ENCODE data around the gene DIPK1B.
A peak's percentile ranks its signal among the peaks of the same experiment; 100 is the strongest.

DIPK1B gene

DNA sequence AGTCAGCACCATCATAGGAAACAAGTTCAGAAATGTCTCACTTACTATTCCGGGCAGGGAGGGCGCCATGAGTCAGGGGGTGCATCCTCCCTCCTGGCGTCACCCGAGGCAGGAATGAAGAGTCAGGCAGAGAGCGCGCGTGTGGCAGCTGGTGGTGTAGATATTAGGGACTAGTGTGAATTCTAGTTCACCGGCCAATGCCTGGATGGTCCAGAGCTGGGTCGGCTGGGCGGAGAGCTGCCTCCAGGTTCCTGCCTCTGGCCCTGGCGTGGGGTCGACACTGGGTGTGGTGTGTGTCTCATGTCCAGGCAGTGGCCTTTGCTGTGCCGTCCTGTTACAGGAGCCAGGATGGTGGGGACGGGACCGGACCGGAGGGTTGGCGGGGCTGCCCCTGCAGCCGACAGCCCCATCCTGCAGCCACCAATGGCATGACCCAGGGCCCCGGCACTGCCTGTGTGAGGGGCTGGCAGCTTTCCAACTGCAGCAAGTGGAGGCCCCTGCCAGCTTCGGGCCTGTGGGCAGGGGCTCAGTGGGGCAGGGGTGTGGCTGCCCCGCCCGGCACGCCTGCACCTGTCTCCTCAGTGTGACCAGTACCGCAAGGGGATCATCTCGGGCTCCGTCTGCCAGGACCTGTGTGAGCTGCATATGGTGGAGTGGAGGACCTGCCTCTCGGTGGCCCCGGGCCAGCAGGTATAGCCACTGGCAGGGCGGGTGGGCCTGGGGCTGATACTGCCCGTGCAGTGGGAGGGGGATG is 9.1 kb downstream of the DIPK1B start:
- DNase-seq: no peak

DNA sequence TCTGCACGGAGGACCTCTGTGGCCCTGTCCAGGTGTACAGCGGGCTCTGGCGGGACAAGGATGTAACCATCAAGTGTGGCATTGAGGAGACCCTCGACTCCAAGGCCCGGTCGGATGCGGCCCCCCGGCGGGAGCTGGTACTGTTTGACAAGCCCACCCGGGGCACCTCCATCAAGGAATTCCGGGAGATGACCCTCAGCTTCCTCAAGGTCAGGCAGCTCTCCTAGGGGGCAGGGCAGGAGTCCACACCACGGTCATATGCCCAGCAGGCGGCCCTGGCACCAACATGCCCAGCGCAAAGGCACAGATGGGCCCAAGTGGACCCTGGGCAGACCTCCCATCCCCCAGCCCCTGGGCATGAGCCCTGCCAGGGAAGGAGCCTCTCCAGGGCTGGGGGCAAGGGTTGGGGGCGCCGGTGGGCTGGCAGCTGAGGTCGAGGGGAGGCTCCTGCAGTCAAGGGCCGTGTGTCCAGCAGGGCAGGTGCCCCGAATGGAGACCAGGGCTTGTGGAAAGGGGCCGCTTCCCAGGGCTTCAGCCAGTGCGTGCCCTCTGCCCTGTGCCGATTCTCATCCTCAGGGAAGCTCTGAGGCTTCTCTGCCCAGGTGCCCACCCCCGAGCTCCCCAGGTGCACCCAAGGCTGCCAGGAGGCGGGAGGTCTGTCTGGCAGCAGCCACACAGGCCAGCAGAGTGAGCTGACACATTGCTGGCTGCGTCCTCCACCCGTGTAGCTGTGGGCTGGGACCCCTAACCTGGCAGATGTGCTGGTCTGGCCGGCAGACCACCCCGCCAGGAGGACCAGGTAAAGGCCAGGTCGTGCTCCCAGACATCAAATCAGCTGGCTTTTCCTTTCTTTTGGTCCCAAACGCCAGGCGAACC is 10.0 kb downstream of the DIPK1B start:
- no peak for DNase-seq

DNA sequence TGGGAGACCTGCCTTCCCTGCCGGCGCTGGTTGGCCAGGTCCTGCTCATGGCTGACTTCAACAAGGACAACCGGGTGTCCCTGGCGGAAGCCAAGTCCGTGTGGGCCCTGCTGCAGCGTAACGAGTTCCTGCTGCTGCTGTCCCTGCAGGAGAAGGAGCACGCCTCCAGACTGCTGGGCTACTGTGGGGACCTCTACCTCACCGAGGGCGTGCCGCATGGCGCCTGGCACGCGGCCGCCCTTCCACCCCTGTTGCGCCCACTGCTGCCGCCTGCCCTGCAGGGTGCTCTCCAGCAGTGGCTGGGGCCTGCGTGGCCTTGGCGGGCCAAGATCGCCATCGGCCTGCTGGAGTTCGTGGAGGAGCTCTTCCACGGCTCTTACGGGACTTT is 10.6 kb downstream of the DIPK1B start:
- no peak for DNase-seq

DNA sequence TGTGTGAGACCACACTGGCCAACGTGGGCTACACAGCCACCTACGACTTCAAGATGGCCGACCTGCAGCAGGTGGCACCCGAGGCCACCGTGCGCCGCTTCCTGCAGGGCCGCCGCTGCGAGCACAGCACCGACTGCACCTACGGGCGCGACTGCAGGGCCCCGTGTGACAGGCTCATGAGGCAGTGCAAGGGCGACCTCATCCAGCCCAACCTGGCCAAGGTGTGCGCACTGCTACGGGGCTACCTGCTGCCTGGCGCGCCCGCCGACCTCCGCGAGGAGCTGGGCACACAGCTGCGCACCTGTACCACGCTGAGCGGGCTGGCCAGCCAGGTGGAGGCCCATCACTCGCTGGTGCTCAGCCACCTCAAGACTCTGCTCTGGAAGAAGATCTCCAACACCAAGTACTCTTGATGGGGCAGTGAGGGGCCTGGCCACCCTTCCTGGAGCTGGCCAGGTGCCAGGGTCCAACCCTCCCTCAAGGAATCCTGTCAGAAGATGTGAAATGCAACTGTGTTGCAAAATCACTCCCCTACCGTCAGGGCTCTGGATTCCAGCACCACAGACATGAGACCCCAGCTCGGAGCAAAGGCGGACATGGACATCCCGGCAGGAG is 11.1 kb downstream of the DIPK1B start:
- DNase-seq: no peak

DNA sequence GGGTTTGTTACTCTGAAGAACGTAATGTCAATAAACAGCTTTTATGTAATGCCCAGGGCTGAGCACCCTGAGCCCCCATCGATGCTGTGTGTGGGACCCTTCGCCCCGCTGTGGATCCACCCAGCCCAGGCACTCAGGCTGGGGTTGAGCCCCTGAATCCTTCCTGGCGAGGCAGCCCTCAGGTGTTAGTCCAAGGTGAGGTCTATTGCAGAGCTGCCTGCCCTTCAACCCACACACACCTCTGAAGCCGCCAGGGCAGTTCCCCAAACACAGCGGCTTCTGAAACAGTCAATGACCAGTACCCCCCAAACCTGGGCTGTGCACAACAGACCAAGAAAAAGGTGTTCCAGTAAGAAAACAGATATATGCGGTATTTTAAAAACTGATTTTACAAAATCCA is 11.6 kb downstream of the DIPK1B start:
- DNase-seq: no peak

DNA sequence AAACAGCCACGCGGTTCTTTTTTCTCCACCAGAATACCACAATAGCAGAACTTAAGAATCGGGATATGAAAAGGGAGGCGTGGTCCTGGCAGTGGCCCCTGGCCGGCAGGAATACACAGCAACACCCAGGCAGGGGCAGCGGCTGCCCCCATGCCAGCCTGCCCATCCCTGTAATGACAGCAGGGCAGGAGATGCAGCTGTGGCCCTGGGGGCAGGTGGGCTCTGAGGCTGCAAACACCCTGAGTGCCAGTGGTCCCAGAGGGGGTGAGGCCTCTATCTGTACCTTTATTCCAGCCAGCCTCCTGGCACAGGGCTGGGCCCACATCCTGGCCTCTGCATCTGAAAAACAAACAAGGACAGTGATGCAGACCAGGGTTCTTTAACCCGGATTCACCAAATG is 12.4 kb downstream of the DIPK1B start:
- no peak for DNase-seq

DNA sequence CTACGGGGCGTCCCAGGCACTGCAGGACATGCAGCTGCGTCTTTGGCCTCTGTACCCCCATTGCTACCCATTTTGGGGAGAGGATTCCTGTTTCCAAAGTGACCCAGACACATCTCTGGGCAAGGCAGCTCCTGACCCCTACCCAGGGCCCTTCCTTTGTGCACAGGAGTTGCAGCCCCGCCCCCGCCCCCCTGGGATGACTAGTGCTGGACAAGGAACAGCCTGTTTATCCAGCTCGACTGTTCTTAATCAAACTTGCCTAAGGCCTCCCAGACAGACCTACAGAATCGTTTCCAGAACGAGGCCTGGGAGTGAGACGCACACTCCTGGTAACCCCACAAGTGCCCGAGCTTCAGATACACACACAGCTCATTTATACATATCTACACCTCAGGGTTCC is 13.2 kb downstream of the DIPK1B start:
- DNase-seq: no peak

DNA sequence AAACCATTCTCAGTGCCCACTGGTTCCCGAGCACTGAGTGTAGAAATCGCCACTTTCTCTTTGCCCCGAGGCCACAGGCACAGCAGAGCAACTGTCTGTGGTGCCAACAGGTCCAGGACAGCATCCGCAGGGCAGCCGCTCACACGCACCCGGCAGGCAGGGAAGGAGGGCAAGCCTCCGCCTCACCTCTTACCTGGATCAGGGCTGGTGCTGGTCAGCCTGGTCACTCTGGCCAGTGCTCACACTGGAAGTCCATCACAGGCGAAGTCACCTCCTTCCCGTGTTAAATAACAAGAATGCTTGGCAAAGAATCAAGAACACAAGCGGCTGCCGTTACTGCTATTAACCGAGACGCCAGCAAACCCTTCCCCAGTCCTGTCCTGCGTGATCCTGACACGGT is 13.7 kb downstream of the DIPK1B start:
- DNase-seq: no peak

DNA sequence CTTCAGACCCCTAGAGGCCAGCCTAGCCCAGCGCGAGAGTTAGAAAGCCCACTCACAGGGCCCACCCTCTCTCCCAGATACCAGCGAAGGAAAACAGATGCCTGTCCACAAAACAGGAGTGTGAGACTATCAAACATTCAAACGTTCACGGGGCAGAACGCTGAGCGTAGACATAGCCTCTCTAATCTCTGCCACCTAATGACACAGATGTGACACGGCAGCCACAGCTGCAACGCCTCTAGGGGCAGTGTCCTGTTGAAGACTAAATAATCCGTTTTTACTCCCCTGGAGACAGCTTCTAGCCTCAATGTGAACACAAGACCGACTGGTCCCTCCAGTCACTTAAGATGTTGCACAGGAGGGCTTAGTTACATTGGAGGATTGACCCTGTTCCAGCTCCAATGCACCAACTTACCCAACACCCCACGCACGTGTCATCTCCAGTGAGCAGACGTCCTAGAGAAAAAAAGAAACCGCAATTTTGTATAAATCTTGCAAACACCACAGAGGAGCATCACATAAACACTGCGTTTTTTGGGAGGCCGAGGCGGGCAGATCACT is 14.3 kb downstream of the DIPK1B start:
- peak in 1 of 2 donors; percentile 49 for DNase-seq

DNA sequence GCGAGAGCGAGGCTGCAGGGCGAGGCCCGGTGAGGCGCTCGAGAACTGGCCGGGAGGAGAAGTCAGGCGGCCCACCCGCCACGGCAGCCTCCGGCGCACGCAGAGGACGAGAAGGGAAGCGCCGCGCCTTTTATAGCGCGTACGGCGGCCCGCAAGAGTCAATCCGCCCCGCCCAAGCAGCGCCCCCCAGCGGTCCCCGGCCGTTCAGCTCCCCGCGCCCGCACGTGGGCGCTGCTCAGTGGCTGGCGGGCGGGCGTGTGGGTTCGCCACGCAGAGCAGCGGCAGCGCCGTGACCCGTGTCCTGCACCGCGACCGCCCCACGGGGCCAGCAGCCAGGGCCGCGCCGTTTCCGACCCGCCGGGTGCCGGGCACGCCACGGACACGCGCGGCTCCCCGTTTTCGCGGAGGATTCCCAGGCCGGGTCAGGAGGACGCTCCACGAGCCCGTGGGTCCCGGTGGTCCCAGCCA is 15.7 kb downstream of the DIPK1B start:
- peak; percentile 74 to 95 for DNase-seq

DNA sequence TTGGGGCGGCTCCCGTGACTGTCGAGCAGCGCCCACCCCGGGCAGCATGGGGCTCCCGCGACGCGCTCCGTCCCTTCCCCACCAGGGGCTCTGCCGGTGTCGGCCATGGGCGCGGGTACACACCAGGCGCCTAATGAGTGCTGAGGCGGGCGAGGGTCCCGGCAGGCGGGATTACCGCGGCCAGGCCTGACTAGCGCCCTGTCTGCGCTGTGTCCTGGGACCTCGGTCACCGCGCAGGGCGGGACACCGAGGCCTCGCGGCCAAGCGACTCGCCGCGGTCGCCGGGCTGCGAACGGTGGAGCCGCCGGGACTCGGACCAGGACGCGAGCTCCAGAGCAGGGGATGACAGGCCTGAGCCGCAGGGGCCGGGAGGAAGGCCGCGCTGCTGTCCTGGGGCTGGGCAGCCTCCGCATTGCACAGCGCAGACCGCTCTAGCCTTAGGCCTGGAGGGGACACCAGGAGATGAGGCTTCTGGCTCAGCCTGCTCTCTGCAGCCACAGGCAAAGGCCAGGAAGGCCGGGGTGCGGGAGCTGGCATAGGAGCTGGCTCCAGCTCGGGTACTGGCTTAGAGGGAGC is 16.3 kb downstream of the DIPK1B start:
- no peak for DNase-seq

DNA sequence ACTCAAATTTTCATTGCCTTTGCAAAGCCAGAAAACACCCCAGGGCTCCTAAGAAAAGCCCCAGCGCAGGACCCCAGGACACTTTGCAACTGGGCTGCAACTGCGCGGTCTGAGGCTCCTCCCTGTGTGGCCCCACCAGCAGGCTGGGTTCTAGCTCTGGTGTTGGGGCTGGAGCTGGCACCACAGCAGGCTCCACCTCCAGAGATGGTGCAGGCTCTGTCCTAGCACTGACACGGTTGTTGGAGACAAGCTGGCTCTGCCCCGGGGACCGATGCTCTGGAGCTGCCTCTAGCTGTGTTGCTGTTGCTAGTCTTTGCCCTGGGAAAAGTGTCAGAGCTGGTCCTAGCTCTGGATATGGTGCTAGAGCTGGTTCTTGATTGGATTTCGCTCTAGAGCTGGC is 16.8 kb downstream of the DIPK1B start:
- DNase-seq: no peak

DNA sequence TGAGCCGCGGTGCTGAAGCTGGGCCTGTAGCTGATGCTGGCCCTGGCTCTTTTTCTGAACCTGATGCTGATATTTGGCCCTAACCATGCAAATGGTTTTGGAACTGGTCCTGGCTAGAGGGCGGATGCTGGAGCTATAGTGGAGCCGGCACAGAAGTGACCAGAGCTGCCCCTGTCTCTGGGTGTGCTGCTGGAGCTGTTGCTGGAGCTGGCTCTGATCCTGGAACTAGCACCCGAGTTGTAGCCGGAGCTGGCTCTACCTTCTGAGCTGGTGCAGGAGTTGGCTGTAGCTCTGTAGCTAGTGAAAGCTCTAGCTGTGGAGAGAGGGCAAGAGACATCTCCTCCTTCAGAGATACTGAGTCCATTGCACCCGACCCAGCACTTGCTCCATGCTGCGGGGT is 17.6 kb downstream of the DIPK1B start:
- DNase-seq: no peak

DNA sequence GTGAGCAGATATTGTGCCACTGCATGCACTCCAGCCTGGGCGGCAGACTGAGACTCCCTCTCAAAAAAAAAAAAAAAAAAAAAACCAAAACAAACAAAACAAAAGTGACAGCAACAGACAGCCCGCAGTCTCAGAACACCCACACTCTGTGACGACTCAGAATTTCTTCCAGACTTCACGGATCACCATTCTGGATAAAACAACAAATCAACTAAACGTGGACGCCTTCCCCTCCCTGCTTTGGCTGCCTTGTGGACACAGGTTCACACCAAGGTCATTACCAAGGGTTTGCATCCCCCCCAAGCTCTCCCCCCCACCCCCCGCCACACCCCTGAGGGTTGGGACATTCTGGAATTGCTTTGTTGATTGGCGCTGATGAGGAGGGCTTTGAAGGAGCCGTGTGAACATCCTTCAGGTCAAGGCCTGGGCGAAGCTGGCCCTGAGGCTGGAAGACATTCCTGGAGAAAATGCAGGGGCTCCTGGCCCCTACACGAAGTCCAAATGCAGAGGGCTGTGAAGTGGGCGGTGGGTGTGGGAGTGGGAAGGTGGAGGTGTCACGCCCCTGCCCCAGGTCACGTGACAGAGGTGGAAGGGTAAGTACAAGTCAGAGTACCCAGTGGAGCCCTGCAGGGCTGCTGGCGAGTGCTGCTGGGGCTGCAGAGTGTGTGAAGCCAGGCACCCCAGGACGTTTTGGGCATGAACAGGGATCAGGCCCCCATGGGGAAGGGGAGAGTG is 20.2 kb downstream of the DIPK1B start:
- DNase-seq: no peak

DNA sequence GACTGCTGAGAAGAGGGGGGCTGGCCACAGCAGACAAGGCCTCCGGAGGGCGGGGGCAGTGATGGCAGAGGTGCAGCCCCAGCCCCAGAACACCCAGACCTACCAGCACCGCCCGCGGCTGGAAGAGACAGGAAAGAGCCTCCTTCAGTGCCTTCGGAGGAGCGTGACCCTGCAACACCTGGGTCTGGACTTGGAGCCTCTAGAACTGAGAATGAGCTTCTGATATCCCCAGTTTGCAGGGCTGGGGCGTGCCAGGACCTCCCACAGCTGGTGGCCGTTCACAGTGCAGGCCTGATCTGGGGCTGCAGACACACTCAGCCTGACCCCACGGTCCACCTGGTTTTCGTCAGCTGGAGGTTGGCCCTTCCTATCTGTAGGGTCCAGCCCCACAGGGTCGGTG is 21.2 kb downstream of the DIPK1B start:
- DNase-seq: no peak

DNA sequence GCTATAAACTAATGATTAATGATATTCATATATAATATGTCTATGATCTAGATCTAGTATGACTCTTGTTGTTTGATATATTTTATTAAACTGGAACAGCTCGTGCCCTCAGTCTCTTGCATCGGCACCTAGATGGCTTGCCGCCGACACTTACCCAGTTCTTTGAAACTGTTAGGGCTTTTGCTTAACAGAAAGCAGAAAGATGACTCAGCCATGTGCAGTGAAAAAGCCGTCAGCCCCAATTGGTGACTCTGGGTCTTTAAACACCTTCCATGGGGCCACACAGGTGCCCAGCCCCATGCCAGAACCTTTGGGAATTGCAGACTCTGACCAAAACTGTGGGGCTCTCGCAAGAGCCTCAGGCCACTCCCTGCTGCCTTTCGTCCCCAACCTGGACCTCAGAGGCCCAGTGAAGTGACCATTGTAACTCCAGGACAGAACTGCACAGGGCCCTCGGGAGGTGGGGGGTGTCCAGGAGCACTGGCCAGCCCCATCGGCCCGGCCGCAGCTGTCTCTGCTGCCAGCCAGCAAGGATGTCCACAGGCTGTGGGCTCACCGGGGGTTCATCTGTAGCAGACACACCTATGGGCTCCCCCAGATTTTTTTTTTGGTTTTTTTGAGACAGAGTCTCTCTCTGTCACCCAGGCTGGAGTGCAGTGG is 22.6 kb downstream of the DIPK1B start:
- no peak for DNase-seq

DNA sequence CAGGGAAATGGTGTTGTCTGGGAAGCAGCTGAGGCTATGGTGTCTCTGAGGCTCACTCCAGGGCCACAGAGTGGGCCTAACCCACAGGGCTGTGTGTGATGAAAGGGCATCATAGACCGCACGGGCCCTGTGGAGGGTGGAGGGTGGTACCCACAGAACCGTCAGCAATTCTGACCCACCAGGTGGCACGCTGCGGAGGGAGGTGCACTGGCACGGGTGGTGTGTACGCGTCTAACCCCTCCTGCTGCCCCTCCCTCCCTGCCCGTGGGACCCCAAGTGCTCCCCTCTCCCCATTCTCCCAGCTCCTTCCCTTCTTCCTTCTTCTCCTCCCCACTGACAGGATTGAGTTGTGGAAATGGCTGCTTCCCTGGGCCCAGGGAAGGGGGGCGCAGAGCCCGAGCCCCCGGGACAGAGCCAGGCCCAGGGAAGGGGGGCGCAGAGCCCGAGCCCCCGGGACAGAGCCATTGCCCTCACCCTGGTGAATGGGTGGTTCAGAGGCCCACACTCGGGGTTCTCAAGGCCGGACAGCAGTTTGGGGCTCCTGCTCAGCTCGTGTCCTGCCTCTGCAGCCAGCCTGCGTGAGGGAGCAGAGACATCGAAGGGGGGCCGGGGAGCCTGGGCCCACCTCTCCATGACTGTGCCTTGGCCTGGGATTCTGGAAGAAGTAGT is 23.6 kb downstream of the DIPK1B start:
- no peak for DNase-seq

DNA sequence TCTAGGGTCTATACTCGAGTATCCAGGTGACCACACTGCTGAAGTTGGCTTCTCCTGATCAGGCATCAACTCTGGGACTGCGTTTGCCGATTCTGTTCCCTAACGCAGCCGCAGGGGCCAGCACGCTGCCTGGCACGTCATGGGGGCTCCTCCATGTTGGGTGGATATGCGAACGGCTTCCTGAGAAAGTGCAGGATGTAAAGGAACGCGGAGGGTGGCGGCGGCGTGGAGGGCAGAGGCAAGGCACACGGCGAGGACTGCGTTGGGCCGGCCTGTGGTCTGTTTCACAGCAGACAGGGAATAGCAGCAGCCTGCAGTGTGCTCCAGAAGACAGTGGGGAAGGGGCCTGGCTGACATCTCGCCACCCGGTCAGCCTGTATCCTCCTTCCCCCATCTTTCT is 26.6 kb downstream of the DIPK1B start:
- no peak for DNase-seq

DNA sequence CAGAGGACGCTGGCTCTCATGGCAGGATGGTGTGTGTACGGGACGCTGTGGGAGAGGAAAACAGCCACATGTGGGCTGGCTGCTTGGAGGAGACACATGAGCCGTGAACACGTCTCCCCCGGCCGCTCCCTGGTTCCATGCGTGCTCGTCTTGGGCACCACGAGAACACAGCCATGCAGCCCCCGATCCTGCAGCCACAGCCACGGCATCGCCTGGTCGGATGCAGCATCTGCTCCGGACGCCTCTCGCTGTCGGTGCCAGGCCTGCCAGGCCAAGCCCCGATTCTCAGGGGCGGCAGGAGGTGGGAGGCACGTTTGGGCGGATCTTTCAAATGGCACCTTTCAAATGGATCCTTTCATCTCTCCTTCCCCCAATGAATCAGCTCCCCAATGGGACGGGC is 27.1 kb downstream of the DIPK1B start:
- DNase-seq: no peak

DNA sequence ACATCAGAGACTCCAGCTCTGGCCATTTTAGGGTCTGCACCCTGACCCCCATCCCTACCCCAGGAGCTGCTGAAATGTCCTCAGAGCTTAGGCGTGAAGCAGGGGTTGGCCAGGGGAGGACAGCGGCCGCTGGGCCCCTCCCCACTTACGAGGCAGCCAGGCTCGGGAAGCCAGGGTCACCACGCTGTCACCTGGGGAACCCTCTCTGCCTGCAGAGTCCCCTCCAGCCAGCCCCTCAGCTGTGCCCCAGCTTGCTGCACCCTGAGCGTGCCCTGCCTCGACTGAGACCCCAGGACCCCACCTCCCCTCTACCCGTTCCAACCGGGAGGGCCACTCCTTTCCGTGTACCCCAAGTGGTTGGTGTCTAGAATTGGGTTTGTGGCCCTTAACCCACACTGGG is 27.7 kb downstream of the DIPK1B start:
- DNase-seq: no peak

DNA sequence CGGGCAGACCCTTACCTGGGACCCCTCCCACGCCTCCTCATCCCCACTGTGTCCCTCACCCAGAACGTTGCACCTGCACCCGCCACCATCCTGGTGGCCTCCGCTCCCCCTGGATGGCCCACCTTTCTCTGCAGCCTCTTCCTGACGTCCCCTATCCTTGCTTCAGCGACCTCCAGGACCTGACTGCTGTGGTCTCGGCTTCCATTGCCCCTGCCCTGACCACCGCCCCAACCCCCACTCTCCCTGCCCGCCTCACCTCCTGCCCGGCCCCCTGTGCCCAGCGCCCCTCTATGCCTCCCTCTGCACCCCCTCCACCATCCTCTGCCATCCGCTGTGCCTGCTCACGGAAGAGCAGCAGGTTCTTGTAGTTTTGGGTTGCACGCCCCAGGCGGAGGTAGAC is 28.1 kb downstream of the DIPK1B start:
- DNase-seq: no peak

Measured in inflammatory macrophage treated with lipopolysaccharide for 1 hour (primary cell).